ENCODE data around the gene ZBTB16. TPM values are rescaled to one million over a fixed set of nuclear protein-coding genes. Genes with fewer than 3 reads are reported as not detected.

The ZBTB16 gene
- total and polyA plus RNA-seq, 12 donors = 18.3 to 108 (median 54.6) TPM

GRCh38 chr11:114172055-114172861 is 112.7 kb downstream of the ZBTB16 start:
- intact Hi-C loops (cut with DNase I) = loop anchor here in 4 of 10 donors (5.0 to 10.0 kb wide), 4 partner anchors 100 to 297 kb away; partner anchors contain the start of gene USP28 (in 1 of the 4)
- no peak overlapping the region for H3K4me3 ChIP-seq
- TF ChIP-seq CTCF (IDR thresholded peaks at IDR 0.05) = no peak
- no peaks in the 10 kb centered on the region for H3K9me3 ChIP-seq
- no peaks in the 10 kb centered on the region for H3K27me3 ChIP-seq
- 50 to 53% methylated on average over 14 of the region's 14 CpGs for WGBS, 2 donors
- DNase-seq (no peak), ATAC-seq (peak in 3 of 8 donors; percentile 2 to 41 (median 19))
- H3K4me1 ChIP-seq = peaks cover 81 to 100% (median 97%) of the 10 kb centered on the region in 9 donors
- peak overlapping the region; percentile 76 to 100 (median 97) for H3K27ac ChIP-seq
- H3K36me3 ChIP-seq = no peaks in the 10 kb centered on the region

- Histone ChIP-seq H3K4me1 (peaks cover 82 to 100% (median 97%) of the 10 kb centered on the region in 9 donors), H3K36me3 (no peaks in the 10 kb centered on the region), H3K9me3 (no peaks in the 10 kb centered on the region), H3K4me3 (peak overlapping the region in 2 of 10 donors; percentile 2 to 15), H3K27me3 (no peaks in the 10 kb centered on the region), H3K27ac (peak overlapping the region; percentile 76 to 100 (median 97))
- intact Hi-C loops (cut with DNase I) = loop anchor here in 4 of 10 donors (5.0 to 10.0 kb wide), 4 partner anchors 101 to 298 kb away; partner anchors contain the start of gene USP28 (in 1 of the 4)
- peak; percentile 51 to 81 (median 64) for ATAC-seq
- TF ChIP-seq CTCF (IDR thresholded peaks at IDR 0.05) = no peak
- peak; percentile 63 to 67 for DNase-seq
- WGBS, 2 donors = 38 to 47% methylated on average over 8 of the region's 8 CpGs
These were observed 113.4 kb downstream of the ZBTB16 start for GRCh38 chr11:114172871-114173444.

GRCh38 chr11:114173843-114174242 is 114.3 kb downstream of the ZBTB16 start:
- WGBS, 2 donors = 81 to 82% methylated on average over 5 of the region's 5 CpGs
- Histone ChIP-seq H3K4me3 (peak overlapping the region in 2 of 10 donors; percentile 2 to 15), H3K9me3 (no peaks in the 10 kb centered on the region), H3K27ac (peak overlapping the region; percentile 76 to 100 (median 97)), H3K27me3 (no peaks in the 10 kb centered on the region), H3K36me3 (no peaks in the 10 kb centered on the region), H3K4me1 (peaks cover 82 to 100% (median 97%) of the 10 kb centered on the region in 9 donors)
- no peak for DNase-seq
- intact Hi-C loops (cut with DNase I) = loop anchor here in 4 of 10 donors (5.0 to 10.0 kb wide), 4 partner anchors 102 to 299 kb away; partner anchors contain the start of gene USP28 (in 1 of the 4)
- TF ChIP-seq CTCF (IDR thresholded peaks at IDR 0.05) = no peak
- no peak for ATAC-seq

Measured in heart right ventricle (tissue), 16 donors.